Measurements from ENCODE around the gene PDHX.
"Not testable (repeated sequence)": the region's sequence is repeated elsewhere in the genome, so short reads cannot be mapped to it uniquely, and the experiment has no call there.

The PDHX gene

DNA sequence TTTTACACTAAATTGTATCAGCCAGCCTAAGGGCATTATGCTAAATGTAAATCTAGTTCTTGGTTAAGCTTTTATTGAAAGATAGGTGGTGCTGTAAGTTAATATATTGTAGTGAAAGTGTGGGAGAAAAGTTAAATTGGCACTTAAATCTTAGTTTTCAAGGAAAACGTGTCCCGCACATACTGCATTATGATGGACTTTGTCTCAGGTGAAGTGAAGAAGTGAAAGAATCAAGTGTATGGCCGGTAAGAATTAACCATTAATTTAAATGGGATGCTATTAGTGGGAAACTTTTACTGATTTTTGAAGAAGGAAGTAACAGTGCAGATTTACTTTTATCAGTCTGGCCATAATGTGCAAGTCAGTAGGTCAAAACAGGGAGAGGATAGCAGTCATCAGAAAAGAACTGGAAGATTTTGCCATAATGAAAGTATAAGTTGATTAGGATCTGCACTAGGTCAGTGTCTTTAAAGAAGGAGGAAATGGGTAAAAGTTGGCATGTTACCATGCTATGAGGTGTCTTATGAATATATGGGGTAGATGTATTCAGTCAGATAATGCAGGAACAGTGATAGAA lies 81.6 kb downstream of the PDHX start:
- DNase-seq = no peak

DNA sequence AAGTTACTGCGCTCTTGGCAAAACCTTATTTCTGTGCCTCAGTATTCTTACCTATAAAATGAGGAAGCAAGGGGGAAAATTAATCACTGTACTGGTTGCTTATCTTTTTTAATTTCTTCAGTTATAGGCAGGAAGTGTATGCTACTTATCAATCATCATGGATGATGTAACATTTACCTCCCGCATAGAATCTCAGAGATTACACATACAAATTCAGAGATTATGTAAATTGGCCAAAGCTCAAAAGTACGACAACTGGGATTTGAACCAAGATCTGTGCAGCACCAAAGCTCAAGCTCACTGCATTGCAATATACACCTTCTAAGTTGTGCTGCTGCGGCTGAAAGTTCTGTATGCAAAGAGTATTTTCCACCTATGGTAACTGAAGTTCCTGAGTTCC lies 83.0 kb downstream of the PDHX start:
- DNase-seq = no peak

DNA sequence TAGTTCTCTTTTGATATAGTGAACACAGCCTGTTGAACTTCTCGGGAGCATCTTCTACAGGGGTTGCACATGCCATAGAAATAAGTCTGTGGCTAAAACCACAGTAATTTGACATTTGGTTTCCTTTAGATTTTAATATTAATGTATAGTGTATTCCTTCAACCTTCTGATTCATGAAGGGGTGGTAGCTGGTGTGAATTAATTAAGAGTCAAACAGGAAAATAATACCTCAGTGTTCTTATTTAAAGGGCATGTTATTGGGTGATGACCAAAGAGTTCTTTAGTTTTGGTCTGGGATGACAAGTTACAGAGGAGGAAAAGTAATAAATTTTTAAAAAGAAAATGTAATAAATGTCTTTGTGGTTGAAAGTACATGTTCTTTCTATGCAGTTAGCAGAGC lies 86.8 kb downstream of the PDHX start:
- no peak for DNase-seq

DNA sequence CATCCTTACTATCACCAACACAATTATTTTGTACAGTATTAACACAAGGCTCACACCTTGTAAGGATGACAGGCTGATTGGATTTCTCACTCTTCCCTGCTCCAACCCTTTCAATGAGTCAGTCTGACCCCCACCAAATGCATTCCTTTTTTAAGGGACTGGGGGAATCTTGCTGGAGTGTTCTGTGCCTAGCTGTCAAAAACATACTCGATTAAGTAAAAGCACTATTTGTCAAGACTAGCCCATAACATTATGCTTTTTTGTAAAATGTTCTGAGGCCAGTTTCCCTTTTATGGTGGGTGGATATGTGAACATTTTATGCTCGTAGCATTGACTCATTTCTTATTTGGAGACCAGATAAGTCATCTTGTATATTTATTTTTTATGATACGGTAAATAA lies 87.2 kb downstream of the PDHX start:
- no peak for DNase-seq

DNA sequence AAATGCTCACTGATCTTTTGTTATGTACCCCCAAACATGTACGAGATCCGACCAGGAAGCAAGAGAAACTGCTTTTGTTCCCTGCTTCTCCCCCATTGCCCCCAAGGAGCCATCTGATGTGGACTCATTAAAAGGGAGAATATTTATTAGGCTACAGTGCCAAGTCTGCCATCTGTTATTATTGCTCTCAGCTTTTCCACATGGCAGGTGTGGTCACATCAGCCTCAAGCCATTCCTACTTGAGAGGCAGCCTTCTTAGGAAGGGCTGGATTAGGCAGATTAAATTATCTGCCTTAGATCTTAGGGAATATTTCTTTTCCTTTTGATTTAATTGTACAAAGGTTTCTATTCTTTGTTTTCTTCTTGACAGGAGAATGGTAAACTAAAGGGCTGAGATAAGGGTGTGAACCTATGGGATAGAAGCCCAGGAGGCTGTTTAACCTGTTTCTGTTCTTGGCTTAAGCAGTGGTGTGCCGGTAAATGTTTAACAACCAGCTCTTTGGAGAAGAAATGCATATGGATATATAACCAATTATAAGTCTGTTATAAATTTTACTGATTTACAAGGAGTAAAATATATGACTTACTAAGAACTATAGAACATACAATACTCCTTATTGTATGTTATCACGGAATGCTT lies 88.8 kb downstream of the PDHX start:
- DNase-seq = no peak

DNA sequence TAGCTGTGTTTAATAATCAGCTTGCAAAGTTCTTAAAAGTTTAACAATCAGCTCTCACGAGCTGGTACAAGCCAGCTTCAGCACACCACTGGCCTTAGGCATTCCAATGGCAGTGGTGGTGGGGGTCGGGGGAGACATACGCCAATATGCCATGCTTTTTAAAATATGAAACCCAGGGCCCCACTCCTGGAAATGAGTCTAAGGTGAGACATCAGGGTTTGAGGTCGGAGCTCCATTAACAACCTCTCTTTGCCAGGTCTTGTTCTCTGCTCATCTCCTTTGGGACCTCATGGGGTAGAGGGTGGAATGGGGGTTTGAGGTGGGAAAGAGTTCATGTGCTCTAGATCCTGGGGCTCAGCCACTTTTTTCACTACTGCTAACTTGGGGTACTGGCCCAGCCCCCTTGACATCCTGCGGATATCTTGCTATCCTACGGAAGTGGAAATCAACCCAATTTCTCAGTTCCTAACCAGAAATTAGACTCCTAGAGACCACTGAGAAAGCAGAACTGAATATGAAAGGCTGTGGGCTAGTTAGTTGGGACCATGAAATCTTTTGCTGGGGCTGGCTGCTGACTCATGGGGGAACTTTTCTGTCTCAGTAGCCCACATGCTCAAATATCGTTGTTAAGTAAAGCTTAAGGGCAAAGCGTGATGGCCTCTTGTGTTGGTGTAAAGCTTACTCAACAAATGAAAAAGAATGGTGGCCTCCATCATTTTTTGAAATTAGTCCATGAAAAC lies 90.1 kb downstream of the PDHX start:
- DNase-seq = peak; percentile 91

DNA sequence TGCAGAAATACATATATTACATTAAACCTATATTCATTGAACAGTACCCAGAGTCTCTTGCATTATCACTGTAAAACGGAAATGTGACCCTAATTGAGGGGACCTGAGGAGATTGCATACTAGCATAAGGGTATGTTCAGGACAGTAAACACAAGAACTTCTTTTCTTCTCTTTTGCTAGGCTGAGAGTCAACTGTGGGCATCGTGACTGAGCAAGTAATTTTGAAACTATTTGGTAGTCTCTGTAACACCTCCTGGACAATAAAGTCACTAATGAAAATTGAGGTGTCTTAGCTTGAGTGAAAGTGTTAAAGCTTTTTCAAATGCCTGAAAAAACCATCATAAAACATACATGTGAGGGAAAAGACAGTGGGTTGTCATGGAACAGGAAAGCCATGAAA lies 90.9 kb downstream of the PDHX start:
- DNase-seq = peak; percentile 56

DNA sequence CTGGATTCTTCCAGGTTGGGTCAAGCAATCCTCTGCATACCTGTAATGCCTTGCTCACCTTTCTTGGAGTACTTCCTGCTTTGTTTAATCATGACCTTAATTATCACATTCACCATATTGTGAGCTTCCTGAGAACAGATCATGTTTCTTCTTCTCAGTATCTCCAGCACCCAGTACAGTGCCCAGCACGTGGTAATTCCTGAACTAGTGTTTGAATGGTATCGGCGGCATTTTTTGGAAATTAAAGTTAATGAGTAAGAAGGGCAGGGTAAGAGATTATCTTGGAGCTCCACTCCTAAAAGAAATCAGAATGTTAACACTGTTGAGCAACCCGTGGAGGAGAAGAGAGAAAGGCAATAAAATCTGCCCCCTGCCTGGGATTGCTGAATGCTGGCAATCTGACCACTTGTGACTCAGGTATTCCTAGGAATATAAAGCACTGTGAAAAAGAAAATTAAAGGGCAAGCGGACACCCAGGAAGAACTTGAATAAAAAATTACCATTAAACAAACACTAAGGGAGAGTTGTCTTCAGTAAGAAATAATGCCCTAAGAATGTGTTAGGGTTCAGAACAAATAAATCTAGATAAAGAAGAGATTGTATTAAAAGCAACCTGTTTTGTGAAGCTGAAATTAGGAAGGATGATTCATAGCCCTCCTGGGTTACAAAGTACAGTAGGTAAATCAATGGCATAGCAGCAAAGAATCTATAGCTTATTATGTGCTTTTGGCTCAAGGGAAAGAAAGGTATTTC lies 92.9 kb downstream of the PDHX start:
- DNase-seq = no peak

DNA sequence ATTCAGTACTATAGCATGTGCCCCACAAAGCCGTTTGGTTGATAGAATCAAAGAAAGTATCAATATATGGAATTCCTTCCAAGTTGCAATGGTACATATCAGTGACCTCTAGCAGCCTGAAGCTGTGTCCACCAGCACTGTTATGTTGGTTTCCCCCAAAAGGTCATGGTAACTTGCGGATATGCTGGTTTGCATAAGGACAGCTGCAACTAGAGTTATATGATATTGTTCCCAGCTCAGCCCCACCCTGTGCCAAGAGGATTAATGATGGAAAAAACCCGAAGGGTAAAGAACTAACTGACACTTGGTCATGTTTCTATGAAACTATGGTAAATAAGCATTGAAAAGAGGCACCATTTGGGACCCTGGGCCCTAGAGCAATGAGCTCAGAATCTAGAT lies 93.5 kb downstream of the PDHX start:
- no peak for DNase-seq

DNA sequence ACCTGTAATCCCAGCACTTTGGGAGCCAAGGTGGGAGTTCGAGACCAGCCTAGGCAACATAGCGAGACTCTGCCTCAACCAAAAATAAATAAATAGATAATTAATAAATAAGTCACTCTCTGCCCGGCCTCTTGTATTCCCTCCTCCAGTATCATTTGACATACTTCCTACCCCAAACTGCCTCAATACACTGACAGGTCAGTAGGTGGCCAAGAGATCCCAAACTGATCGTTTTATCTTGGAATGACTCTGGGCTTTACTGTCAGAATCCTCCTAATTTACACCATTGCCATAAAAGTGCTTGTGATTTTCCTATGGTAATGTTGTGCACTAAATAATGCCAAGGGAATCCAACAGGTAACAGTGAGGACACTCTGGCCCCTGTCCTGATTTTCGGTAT lies 94.2 kb downstream of the PDHX start:
- DNase-seq = no peak

DNA sequence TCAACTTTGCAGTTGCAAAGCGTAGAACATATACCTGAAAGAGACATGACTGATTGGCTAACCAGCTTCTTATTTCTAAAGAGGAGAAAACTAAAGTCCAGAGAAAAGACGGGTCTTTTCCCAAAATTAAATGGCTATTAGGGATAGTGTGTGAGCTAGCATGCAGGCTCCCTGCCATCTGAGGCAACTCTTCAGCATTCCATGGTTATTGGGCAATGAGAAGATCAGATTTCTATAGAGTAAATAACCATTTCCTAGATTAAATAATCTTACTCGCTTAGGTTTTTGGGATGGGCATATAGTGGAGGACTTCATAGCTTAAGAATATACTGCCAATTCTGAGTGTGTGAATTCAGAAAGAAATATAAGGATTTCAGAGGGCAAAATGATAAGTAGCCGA lies 95.0 kb downstream of the PDHX start:
- DNase-seq = no peak

DNA sequence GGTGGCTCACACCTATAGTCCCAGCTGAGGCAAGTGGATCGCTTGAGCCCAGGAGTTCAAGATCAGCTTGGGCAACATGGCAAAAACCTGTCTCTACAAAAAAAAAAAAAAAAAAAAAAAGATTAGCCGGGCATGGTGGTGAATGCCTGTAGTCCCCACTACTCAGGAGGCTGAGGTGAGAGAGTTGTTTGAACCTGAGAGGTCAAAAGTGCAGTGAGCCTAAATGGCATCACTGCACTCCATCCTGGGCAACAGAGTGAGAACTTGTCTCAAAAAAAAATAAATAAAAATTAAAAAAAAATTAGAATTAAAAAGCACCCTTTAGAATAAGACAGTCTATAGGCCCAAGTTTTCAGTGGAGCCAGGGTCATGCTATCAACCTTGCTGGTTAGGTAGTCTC lies 95.5 kb downstream of the PDHX start:
- no peak for DNase-seq

DNA sequence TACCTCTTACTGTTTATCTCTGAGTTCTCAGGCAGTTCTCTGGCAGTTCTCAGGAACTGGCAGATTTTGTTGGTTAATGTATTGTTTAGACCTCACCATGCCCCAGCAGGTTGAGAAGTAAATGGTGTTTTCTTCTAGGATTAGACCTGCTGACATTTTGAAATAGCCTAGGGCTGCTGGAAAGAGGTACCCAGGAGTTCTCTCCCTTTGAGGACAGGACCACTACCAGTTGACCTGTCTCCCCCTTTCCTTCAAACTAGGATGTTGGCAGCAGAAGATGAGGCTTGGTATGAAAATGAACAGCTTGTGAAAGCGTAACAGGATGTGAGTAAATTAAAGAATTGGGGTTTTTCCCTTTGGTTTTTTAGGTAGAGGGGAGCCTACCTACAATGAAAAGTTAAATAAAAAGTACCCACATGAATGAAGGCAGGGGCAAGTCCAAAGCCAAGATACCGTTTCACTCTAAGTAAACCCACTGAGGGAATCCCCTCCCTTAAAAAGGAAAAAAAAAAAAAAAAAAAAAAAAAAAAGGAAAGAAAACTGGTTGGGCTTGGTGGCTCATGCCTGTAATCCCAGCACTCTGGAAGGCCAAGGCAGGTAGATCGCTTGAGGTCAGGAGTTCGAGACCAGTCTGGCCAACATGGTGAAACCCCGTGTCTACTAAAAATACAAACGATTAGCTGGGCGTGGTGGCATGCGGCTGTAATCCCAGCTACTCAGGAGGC lies 96.2 kb downstream of the PDHX start:
- peak; percentile 89 for DNase-seq

DNA sequence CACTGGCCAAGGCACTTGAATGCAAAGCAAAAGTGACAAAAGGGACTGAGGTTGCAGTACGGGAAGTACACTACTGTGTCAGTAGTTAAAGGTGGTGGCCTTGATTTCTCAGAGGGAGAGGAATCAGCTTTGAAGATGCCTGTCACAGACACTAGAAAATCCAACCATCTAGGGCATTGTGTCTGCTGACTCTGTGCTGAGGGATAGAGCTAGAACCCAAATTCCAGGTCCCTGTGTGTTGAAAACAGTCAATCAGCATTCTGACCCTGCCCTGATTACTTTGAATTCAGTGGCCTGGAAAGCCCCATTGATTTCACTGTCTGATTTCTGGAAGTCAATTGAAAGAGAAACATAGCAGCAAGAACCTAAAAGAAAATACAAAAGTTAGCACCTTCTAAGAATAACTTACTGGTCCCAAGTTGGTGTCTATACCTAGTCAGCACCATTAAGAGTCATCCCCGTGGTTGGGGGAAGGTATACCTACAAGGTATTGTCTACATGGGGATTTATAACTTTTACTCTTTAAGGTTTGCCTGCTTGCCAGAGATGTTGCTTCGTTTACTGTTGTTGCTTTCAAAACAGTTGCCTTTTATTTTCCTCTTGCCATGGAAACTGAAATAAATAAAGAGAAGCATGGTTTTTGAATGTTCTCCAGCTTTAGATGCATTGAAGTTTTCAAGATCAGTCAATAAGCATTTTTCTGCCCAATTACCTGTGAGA lies 97.3 kb downstream of the PDHX start:
- DNase-seq = peak; percentile 64

DNA sequence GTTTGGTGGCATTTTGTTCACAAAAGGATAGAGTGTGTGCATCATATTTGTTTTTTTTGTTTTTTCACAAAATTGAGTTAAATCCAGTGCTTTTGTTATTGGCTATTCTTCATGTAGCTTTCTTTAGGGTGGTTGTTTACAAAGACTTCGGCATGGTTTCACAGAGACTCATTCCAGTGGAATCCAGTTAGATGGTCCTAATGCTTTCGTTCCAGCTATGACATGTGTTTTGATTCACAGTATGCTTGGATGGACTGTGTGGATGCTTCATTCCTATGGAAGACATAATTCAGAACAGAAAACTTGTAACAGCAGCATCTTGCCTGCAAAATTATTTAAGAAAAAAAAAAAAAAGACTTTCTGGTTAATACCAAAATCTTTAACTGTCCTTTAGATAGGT lies 97.9 kb downstream of the PDHX start:
- DNase-seq = no peak

DNA sequence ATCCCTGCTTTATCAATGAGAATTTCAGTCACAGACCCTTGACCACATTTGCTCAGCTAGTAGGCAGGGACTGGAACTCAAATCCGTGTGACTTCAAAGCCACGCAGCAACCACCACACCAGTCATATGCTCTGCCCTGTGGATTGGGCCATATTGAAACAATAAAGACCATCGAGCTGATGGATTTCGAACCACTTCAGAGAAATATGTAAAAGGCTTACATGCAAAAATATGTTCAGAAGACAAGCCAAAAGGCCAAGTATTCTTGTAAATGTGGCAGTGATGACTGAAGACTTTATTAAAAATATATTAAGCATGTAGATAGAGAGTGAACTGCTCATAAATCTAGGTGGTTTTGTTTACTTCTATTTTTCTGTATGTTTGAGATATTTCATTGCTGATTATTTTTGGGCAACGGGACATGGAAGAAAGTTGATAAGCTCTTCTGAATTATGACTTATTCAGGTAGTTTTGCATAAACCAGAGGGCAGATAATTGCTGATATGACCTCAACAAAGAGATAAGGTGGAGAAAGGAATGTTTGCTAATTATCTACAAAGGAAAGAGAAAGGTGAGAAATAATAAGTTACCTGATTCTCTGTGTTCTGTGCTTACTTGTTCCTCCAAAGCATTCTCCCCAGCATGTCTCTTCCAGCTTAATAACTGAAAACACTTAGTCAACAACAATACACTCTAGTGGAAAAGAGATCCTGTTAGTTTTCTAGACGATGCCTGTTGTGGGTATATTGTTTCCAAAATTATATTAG lies 99.4 kb downstream of the PDHX start:
- no peak for DNase-seq

DNA sequence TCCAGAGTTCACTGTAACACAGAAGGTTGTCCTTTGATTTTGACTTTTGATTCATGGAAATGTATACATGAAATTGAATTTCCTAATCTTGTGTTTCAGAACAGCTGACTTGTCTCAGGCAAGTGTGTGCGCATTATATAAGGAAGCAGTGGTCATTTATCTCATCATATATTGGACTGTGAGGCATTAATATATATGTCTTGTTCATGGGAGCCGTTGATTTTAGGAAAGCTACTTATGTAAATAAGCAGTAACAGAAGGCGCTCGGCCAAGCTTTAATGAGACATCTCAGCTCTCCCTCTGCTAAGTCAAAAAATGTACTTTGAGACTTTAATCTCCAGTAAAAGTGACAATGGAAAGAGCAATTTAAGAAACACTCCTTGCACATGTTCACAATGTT lies 100.5 kb downstream of the PDHX start:
- no peak for DNase-seq

DNA sequence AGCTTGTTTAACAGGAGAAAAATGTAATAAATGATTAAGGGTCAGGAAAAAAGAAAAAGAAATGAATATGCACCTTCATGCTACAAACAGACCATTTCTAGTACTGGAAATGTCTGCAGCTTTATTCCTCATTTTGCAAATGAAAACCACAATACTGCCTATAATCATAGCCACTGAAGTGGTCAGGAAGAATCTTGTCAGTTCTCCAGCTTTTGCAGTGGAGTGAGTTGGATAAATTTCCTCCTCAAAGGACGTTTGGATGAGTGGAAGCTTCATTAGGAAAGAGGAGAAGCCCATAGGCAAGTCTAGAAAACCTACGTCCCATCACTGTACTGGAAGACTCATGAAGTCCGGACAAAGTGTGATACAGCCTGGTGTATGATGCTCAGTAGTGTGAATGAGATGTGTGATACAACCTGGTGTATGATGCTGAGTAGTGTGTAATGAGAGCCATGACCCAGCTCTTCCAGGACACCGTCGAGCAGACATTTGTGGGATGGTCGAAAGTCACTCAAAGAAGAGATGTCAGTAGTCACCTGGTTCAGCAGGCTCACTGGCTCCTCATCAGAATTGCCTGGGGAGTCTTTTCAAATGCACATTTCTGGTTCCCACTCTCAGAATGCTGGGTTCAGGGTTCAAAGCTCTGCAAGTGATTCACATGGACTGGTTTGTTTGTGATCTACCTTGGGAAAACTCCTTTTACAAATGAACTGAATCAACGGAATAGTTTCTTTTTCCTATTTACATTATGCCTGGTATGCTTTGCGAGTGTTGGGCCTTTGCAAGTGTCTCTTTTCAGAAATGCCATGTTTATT lies 101.3 kb downstream of the PDHX start:
- no peak for DNase-seq

DNA sequence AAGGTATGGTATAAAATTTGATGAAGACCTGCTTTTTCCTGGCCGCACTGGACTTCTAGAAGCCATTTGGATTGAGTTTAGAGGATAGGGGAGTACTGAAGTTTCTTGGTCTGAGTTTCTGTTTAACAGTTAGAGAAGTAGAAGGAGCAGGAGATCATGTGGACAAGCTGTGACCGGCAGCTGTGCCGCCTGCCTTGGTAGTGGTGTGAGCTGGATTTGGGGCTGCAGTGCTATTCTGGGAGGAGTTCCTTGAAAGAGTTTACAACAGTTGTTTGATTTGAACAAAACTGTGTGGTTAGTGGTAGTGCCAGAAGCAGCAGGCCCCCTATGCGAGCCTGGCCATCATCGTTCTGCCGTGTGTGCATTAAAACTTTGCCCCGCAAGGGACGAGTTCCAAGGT lies 105.2 kb downstream of the PDHX start:
- DNase-seq = no peak

DNA sequence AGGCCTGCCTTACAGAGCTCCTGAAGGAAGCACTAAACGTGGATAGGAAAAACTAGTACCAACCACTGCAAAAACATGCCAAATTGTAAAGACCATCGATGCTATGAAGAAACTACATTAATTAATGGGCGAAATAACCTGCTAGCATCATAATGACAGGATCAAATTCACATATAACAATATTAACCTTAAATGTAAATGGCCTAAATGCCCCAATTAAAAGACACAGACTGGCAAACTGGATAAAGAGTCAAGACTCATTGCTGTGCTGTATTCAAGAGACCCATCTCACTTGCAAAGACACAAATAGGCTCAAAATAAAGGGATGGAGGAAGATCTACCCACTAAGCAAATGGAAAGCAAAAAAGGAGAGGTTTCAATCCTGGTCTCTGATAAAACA lies 107.5 kb downstream of the PDHX start:
- not testable (repeated sequence) for DNase-seq

DNA sequence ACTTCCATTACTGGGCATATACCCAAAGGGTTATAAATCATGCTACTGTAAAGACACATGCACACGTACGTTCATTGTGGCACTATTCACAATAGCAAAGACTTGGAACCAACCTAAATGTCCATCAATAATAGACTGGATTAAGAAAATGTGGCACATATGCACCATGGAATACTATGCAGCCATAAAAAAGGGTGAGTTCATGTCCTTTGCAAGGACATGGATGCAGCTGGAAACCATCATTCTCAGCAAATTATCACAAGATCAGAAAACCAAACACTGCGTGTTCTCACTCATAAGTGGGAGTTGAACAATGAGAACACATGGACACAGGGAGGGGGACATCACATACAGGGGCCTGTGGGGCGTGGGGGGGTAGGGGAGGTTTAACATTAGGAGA lies 111.6 kb downstream of the PDHX start:
- DNase-seq = not testable (repeated sequence)
